Left cardiac atrium (tissue), 4 donors: ENCODE measurements around the gene TMEM147. TPM values are rescaled to one million over a fixed set of nuclear protein-coding genes. Genes with fewer than 3 reads are reported as not detected.

ENCODE experiments used
- ATAC-seq, 2 donors: fragments of 200-7000 bp; cut with Tn5 transposase; one replicate each; pipeline ENCODE4 v1.9.1; 2020; ENCODE audit warnings: mild to moderate bottlenecking in 2 of 2, moderate library complexity in 2 of 2
- DNase-seq: peaks from one replicate; pipeline ENCODE4 v3.0.0-alpha.2; 2020
- intact Hi-C, 2 donors: fragments of 100-400 bp; cut with DNase I; formaldehyde crosslinking; loops; one replicate each; pipeline versions ENCODE4 v1.14.1 to v1.15.1; 2022 to 2023
- total RNA-seq, 2 donors: library from RNA; stranded (reverse); fragmentation: NEBNext Ultra II Directional; extraction: Animal tissue kit (Norgen Biotek cat#: 25700); gene quantifications; one replicate each; pipeline ENCODE4 v1.2.1, GENCODE V29; 2021
- donor health status: DM: no; HTN: yes; CAD: no.
- donor health status: DM: no; HTN: yes; CAD: no; lungs with severe emphysema.
- donor health status: DM: yes; HTN: yes; CAD: no.
- donor health status: Dilated cardiomyopathy.

TMEM147 gene
- total RNA-seq, 2 donors from 2014 or later = 78.1 to 87.5 TPM

DNA sequence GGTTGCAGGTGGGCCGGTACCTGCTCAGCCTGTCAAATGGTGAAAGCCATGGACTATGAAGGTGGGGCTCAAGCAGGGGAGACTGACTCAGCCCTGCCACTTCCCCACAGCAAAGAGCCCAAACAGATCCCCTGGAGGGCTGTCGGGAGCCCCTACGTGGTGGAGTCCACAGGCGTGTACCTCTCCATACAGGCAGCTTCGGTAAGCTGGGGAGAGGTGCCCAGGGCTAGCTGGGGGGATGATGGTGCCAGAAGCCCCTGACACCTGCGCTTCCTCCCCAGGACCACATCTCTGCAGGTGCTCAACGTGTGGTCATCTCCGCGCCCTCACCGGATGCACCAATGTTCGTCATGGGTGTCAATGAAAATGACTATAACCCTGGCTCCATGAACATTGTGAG is 3.2 kb upstream of the TMEM147 start:
- intact Hi-C loops = no loop called here
- DNase-seq = no peak
- ATAC-seq = no peak

DNA sequence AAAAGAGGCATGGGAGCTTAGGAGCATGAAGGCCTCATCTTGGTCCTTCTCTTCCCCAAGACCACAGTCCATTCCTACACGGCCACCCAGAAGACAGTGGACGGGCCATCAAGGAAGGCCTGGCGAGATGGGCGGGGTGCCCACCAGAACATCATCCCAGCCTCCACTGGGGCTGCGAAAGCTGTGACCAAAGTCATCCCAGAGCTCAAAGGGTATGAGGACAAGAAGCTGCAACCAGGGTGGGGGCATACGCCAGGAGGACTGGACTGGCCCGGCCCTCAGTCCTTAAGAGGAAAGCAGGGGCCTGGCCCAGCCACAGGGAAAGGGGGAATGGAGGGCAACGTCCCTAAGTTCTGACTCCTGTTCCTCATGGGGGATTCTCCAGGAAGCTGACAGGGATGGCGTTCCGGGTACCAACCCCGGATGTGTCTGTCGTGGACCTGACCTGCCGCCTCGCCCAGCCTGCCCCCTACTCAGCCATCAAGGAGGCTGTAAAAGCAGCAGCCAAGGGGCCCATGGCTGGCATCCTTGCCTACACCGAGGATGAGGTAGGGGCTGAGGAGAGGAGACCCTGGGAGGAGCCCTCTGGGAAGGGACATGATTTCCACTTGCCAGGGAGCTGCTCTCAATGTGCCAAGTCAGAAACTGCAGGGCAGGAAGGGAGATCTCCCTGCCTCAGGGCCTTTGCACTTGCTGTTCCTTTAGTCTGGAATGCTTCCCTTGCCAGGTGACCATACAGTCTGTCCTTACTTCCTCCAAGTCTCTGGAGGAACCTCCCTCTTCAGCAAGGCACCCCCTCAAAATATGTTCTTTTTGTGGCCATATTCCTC is 1.9 kb upstream of the TMEM147 start:
- no peak for ATAC-seq
- no peak for DNase-seq
- intact Hi-C loops = no loop called here

GRCh38 chr19:35544110-35544802 is 1.2 kb upstream of the TMEM147 start:
- no peak for ATAC-seq
- intact Hi-C loops = no loop called here
- DNase-seq = no peak

GRCh38 chr19:35545855-35546381 is 492 bp downstream of the TMEM147 start:
- ATAC-seq (peak; percentile 51 to 75), DNase-seq (peak; percentile 64)
- intact Hi-C loops = loop anchor here in 1 of 2 donors (5.0 kb wide), 2 partner anchors 66 to 171 kb away; partner anchors contain the start of genes HAUS5 and KMT2B

GRCh38 chr19:35546532-35546931 is 1.1 kb downstream of the TMEM147 start:
- DNase-seq = no peak
- intact Hi-C loops = loop anchor here in 1 of 2 donors (5.0 kb wide), 2 partner anchors 66 to 171 kb away; partner anchors contain the start of genes HAUS5 and KMT2B
- no peak for ATAC-seq

- ATAC-seq (no peak), DNase-seq (no peak)
- intact Hi-C loops = loop anchor here in 1 of 2 donors (5.0 kb wide), 2 partner anchors 63 to 168 kb away; partner anchors contain the start of genes HAUS5 and KMT2B
Observed at GRCh38 chr19:35549174-35549788, 3.9 kb downstream of the TMEM147 start.

DNA sequence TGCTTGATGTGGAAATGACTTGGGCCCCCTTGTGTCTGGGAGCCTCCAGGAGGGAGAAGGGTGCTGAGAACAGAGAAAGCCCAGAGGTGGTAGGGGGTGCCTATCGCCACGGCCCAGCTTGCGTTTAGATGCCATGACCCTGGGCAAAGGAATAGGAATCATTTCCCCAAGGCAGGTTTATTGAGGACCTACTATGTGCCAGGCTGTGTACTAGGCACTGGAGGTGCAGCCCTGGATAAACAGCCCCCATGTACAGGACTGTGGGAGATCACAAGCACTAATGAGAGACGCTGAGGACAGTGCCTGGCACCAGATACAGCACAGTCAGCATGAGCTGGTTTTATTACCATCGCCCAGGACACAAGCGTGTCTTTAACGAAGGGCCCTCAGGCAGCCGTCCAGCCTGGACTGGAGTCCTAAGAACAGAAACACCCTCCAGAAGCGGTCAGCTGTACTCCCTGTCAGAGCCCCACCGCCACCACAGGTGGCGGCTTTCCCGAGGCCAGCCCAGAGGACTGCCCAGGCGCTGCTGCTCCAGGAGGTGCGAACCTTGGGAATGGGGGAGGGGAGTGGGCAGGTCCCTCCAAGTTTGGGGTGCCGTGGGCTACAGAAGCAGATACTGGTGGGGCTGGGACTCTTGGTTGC is 4.6 kb downstream of the TMEM147 start:
- ATAC-seq = no peak
- no peak for DNase-seq
- intact Hi-C loops = loop anchor here (5.0 kb wide), 3 partner anchors 62 to 167 kb away; partner anchors contain the start of genes HAUS5 (in 1 of the 2) and KMT2B (in 1 of the 2)

DNA sequence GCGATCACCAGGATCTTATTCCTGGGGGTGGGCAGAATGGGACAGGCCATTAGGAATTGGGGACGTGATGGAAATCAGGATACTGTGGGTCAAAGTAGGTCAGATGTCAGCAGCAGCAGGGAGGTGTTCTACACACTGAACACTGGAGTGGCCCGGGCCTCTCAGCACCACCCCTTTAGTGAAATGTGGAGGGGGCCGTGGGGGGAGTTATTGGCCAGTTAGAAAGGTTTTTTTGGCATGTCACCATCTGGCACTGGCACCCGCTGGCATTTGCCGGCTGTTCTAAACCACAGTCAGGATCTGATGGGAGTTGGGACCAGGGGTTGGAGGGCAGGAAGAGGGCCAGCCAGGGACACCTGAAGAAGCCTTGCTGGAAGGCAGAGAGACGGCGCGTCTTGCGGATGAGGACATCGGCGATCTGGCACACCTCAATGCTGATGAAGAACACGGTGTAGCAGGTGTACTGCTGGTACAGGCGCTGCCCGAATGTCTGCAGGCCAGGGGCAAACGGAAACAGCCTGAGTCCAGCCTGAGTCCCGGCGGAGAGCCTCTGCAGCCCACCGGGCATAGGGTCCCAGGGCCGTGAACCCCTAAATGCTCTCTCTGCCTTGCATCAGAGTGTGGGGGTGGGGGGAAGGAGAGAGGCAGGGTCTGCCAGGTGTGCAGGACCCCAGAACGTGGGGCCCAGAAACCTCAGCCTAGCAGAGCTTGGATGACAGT is 5.8 kb downstream of the TMEM147 start:
- DNase-seq = no peak
- intact Hi-C loops = loop anchor here in 1 of 2 donors (5.0 kb wide), 1 partner anchor 161 kb away; no protein-coding TSS in a partner anchor
- ATAC-seq = no peak

DNA sequence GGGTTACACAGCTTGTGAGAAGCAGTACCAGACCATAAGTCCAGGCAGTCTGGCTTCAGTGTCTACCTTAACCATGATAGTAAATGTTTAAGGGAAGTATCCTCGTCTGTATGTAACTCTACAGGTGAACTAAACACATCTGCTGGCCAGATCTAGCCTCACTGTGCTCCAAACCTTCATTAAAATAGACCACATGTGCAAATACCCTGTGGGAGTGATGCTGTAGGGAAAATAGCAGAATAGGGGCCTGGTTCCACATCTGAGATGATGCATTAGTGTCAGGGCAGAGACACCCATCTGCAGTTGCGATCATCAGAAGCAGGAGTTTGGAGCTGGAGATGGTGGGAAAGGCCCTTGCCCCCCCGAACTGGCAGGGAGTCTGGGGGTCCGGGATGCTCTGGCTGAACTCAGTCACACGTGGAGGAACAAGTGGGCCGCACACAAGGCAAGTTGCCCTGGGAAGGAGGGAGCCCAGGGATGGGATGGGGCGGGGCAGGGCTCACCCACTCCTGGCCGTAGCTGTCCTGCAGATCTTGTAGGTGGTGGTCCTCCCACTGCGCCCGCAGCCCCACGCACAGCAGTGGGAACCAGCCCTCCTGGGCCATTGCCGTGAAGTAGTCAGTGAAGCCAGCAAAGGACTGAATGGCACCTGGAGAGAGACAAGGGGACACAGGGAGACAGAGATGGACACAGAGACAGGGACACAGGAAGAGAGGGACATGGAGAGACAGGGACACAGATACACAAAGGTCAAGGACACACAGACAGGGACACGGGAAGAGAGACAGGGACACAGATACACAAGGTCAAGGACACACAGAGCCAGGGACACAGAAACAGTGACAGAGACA is 7.3 kb downstream of the TMEM147 start:
- intact Hi-C loops = loop anchor here in 1 of 2 donors (5.0 kb wide), 1 partner anchor 160 kb away; no protein-coding TSS in a partner anchor
- no peak for DNase-seq
- ATAC-seq = no peak

- no peak for DNase-seq
- no peak for ATAC-seq
- intact Hi-C loops = loop anchor here in 1 of 2 donors (5.0 kb wide), 1 partner anchor 159 kb away; no protein-coding TSS in a partner anchor
Observed at GRCh38 chr19:35553385-35554000, 8.1 kb downstream of the TMEM147 start.

DNA sequence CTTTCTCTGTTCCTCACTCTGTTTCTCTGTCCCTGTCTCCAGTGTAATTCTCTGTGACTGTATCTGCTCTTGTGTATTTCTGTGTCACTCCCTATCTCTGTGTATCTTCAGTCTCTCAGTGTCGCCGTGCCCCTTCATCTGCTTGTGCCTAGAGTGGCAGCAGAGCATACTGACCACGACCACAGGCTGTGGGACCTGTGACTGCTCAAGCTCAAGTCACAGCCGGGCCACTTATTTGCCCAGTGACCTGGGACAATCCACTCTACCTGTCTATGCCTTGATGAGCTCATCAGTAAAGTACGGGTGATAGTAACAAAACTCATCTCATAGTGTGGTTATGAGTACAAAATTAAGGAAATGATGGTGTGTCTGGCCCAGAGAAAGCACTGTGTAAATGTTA is 8.7 kb downstream of the TMEM147 start:
- DNase-seq = no peak
- ATAC-seq = no peak
- intact Hi-C loops = loop anchor here in 1 of 2 donors (5.0 kb wide), 1 partner anchor 158 kb away; no protein-coding TSS in a partner anchor

DNA sequence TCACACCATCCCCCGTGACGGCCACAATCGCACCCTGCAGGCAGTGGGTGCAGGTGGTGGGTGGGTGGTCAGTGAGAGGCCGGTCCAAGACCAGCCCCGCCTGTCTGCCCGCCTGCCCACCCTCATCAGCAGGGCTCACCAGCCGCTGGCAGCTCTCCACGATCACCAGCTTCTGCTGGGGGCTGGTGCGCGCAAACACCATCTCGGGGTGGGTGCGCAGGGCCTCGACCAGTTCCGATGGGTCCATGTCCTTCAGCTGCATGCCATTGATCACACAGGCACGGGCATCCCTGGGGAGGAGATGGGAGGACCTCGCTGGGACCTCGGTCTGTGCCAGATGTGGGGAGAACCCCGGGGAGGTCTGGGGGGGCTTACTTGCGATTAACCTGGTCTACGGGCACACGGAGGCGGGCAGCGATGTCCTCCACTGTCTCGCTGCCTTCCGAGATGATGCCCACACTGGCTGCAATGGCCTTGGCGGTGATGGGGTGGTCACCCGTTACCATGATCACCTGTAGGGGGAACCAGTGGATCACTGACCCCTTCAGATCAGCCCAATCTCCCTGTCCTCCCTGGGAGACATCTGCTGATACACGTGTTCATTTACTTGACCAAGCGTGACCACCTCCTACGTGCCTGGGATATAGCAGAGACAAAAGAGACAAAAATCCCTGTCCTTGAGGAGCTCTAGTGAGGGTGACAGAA is 10.0 kb downstream of the TMEM147 start:
- intact Hi-C loops = no loop called here
- no peak for DNase-seq
- ATAC-seq = no peak

DNA sequence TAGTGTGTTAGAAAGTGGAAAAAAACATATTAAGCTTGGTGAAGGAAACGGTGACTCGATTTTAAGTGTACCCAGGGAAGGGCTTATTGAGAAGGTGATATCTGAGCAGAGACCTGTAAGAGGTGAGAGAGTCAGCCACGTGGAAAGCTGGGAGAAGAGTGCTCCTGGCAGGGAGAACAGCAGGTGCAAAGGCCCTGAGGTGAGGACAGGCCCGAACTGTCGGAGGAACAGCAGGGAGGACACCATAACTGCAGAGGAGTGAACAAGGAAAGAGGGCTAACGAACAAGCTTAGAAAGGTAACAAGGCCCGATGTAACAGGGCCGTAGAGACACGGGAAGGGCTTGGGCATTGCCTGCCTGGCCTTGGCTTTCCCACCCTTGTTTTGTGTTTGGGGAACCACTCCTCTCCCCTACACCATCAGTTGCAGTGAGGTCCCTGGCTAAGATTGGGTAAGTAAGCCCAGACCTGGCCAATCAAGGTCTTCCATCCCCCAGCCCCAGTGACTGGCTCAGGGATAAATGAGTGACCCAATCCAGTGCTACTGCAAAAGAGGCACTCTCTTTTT is 10.7 kb downstream of the TMEM147 start:
- no peak for ATAC-seq
- no peak for DNase-seq
- intact Hi-C loops = no loop called here

GRCh38 chr19:35556846-35557538 is 11.6 kb downstream of the TMEM147 start:
- no peak for DNase-seq
- intact Hi-C loops = no loop called here
- no peak for ATAC-seq
